Embryonic facial prominence (tissue), 1 donor: ENCODE results near the gene NPFFR1.
"Not testable (repeated sequence)": the region's sequence is repeated elsewhere in the genome, so short reads cannot be mapped to it uniquely, and the experiment has no call there.

ENCODE experiments used
- DNase-seq: peaks from one replicate; pipeline ENCODE4 v3.0.0-alpha.2; 2016; ENCODE audit errors: extremely low spot score

The NPFFR1 gene

GRCh38 chr10:70222811-70223447 lies 60.9 kb downstream of the NPFFR1 start:
- DNase-seq: not testable (repeated sequence)

DNA sequence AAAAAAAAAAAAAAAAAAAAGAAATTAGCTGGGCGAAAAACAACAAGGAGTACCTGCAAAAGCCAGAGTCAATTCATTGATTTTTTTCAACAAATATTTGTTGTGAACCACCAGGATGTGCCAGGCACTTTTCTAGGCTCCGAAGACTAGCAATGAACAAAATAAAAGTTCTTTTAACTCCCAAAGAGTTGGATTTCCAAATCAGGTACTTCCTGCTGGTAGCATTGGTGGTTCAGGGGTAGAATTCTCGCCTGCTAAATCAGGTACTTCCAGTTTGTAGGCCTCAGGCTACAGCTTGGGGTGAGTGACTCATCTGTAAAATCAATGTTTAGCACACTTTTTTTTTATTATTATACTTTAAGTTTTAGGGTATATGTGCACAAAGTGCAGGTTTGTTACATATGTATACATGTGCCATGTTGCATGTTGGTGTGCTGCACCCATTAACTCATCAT lies 61.4 kb downstream of the NPFFR1 start:
- DNase-seq: no peak

- no peak for DNase-seq
Measured at GRCh38 chr10:70221030-70221429, 62.8 kb downstream of the NPFFR1 start.

DNA sequence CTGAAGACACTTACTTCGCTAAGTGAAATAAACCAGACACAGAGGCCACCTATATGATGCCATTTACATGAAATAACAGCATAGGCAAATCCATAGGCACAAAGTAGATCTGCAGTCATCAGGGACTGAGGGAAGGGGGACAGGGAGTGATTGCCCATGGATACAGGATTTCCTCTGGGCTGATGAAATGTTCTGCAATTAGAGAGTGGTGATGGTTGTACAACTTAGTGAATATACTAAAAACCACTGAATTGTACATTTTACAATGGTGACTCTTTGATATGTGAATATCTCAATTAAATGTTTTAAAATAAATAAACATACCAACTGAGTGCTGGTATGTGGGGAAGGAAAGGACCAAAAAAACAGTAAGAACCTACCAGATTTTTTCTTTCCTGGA lies 70.9 kb downstream of the NPFFR1 start:
- DNase-seq: no peak

DNA sequence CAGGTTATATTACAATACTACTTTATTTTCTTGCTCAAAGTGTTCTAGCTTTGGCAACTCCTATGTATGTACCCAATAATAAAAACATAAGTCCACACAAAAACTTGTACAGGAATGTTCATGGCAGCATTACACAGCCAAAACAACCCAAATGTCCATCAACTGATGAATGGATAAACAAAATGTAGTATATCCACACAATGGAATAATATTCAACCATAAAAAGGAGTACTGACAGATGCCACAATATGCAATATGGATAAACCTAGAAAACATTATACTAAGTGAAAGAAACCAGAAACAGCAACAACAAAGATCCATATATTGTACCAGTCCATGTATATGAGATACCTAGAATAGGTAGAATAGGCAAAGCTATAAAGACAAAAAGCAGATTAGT lies 71.5 kb downstream of the NPFFR1 start:
- DNase-seq: no peak

- DNase-seq: no peak
Measured at GRCh38 chr10:70206762-70207161, 77.0 kb downstream of the NPFFR1 start.

GRCh38 chr10:70201105-70201504 lies 82.7 kb downstream of the NPFFR1 start:
- no peak for DNase-seq

GRCh38 chr10:70198696-70199466 lies 84.9 kb downstream of the NPFFR1 start:
- no peak for DNase-seq
